DMS 273 (cell line): ENCODE results near the gene ATP6V0A1.

Experiments
- DNase-seq: peaks from one replicate; lab custom pipeline; 2025; ENCODE audit not compliant: unreplicated experiment; lab: John Stamatoyannopoulos, UW

The ATP6V0A1 gene

GRCh38 chr17:42555961-42556617, 97.4 kb downstream of the ATP6V0A1 start:
- DNase-seq: peak; percentile 24

- peak; percentile 27 for DNase-seq
Measured at GRCh38 chr17:42559075-42559474, 100.4 kb downstream of the ATP6V0A1 start.

GRCh38 chr17:42560246-42560645, 101.6 kb downstream of the ATP6V0A1 start:
- DNase-seq: no peak

- DNase-seq: peak; percentile 94
Measured at GRCh38 chr17:42561897-42562387, 103.3 kb downstream of the ATP6V0A1 start, which contains the start of gene COASY. COASY (plus strand) TSS chr17:42562148; CDS start chr17:42562623, 475 bp downstream.

- DNase-seq: peak; percentile 55
Measured at GRCh38 chr17:42562388-42563142, 103.9 kb downstream of the ATP6V0A1 start.

- no peak for DNase-seq
Measured at GRCh38 chr17:42563143-42563509, 104.4 kb downstream of the ATP6V0A1 start.

- peak; percentile 36 for DNase-seq
Measured at GRCh38 chr17:42563543-42563942, 104.9 kb downstream of the ATP6V0A1 start.

GRCh38 chr17:42563950-42564349, 105.3 kb downstream of the ATP6V0A1 start:
- DNase-seq: no peak

- DNase-seq: no peak
Measured at GRCh38 chr17:42564815-42565522, 106.3 kb downstream of the ATP6V0A1 start.

- DNase-seq: no peak
Measured at GRCh38 chr17:42565523-42566214, 107.0 kb downstream of the ATP6V0A1 start.

GRCh38 chr17:42566215-42566882, 107.7 kb downstream of the ATP6V0A1 start:
- no peak for DNase-seq

GRCh38 chr17:42566883-42567573, 108.3 kb downstream of the ATP6V0A1 start, which contains the start of gene MLX:
MLX (plus strand) TSS chr17:42567100; CDS start chr17:42567125, 25 bp downstream.
- DNase-seq: peak; percentile 98

GRCh38 chr17:42568341-42569111, 109.8 kb downstream of the ATP6V0A1 start:
- no peak for DNase-seq

GRCh38 chr17:42571435-42572225, 113.0 kb downstream of the ATP6V0A1 start:
- DNase-seq: no peak
